Measurements from ENCODE around the gene NCCRP1. TPM values are rescaled to one million over a fixed set of nuclear protein-coding genes. Genes with fewer than 3 reads are reported as not detected.

Gene NCCRP1
- total RNA-seq, 1 donor from 2014 or later, result not detected

Other genes with a start within 250 kb of the NCCRP1 start
- 15.1 TPM for gene FBXO17, start 221.2 kb upstream of the NCCRP1 start, total RNA-seq
- gene FBXO27, start 164.4 kb upstream of the NCCRP1 start, total RNA-seq, result 1.0 TPM
- gene ACP7, start 112.6 kb upstream of the NCCRP1 start, total RNA-seq, result not detected
- 2.1 TPM for gene PAK4, start 71.2 kb upstream of the NCCRP1 start, total RNA-seq
- gene SYCN, start 7.3 kb downstream of the NCCRP1 start, total RNA-seq, result not detected
- gene IFNL3, start 48.0 kb downstream of the NCCRP1 start, total RNA-seq, result not detected
- gene IFNL4, start 51.9 kb downstream of the NCCRP1 start, total RNA-seq, result not detected
- not detected for gene IFNL2, start 71.4 kb downstream of the NCCRP1 start, total RNA-seq
- not detected for gene IFNL1, start 99.4 kb downstream of the NCCRP1 start, total RNA-seq
- 0.52 TPM for gene LRFN1, start 123.9 kb downstream of the NCCRP1 start, total RNA-seq
- gene GMFG, start 139.1 kb downstream of the NCCRP1 start, total RNA-seq, result 20.9 TPM
- 22.4 TPM for gene SAMD4B, start 145.5 kb downstream of the NCCRP1 start, total RNA-seq
- gene PAF1, start 194.1 kb downstream of the NCCRP1 start, total RNA-seq, result 25.1 TPM
- gene MED29, start 194.4 kb downstream of the NCCRP1 start, total RNA-seq, result 9.4 TPM
- 3.1 TPM for gene ZFP36, start 209.9 kb downstream of the NCCRP1 start, total RNA-seq
- 15.7 TPM for gene PLEKHG2, start 215.7 kb downstream of the NCCRP1 start, total RNA-seq
- 128 TPM for gene RPS16, start 239.0 kb downstream of the NCCRP1 start, total RNA-seq
- 40.7 TPM for gene SUPT5H, start 248.6 kb downstream of the NCCRP1 start, total RNA-seq

Measured in skeletal muscle tissue (tissue), 1 donor.